HL-60 (cell line): ENCODE results near the gene CSMD2.
"Not testable (repeated sequence)": the region's sequence is repeated elsewhere in the genome, so short reads cannot be mapped to it uniquely, and the experiment has no call there.

Experiments
- DNase-seq, 2 experiments: peaks; one replicate each; pipeline ENCODE4 v3.0.0-alpha.2; 2010 to 2020; ENCODE audit warnings: low read depth in 1 of 2, low spot score in 1 of 2
- H3K27ac ChIP-seq: fragments of 250-450 bp; sonication (Bioruptor Pico); replicated peaks from 2 replicates; pipeline ENCODE4 v1.5.1; 2020; ENCODE audit warnings: mild to moderate bottlenecking, moderate library complexity
- H3K27me3 ChIP-seq: fragments of 250-450 bp; sonication (Bioruptor Pico); 2 replicates; pipeline ENCODE4 v1.5.1; 2021; ENCODE audit warnings: mild to moderate bottlenecking, moderate library complexity; ENCODE audit not compliant: insufficient read depth, poor library complexity, severe bottlenecking
- H3K4me3 ChIP-seq: replicated peaks from 2 replicates; pipeline ENCODE4 v1.5.1; 2011; ENCODE audit warnings: mild to moderate bottlenecking, control low read depth, low read length; ENCODE audit not compliant: insufficient read depth
- GABPA ChIP-seq: IDR thresholded peaks from 2 replicates; pipeline ENCODE4 v1.6.1; 2012; ENCODE audit warnings: low read depth
- POLR2AphosphoS5 ChIP-seq: IDR thresholded peaks from 2 replicates; pipeline ENCODE4 v1.6.1; 2012; ENCODE audit warnings: low read depth
- SPI1 ChIP-seq: IDR thresholded peaks from 2 replicates; pipeline ENCODE4 v1.6.1; 2012; ENCODE audit warnings: low read depth, mild to moderate bottlenecking, borderline replicate concordance
- TF ChIP-seq, protein P1 (sequence below): IDR thresholded peaks from one replicate; pipeline ENCODE4 v1.5.1; 2011; ENCODE audit warnings: low read length, control low read depth, inconsistent platforms; ENCODE audit not compliant: insufficient read depth
- TF ChIP-seq, protein P2 (sequence below): IDR thresholded peaks from 2 replicates; pipeline ENCODE4 v1.6.1; 2012; ENCODE audit warnings: low read depth; ENCODE audit not compliant: insufficient replicate concordance

Gene CSMD2

DNA sequence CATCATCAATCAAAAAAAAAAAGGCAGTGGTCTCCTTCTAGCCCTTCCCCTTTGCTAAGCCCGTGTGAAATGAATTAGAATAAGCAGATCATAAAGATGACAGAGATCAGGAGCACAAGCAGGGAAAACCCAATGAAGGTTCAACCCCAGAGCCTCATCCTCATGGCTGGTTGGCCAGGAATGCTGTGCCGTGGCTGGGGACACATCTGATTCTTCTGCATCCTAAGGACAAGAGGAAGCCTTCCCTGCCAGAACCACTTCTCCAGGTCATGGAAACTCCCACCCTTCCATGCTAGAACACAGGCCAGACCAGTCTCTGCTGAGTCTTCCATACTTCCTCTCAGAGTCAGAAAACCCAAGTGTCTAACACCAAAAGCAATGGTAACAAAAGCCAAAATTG lies 81.1 kb downstream of the CSMD2 start:
- H3K27ac ChIP-seq: no peak overlapping the region
- H3K27me3 ChIP-seq: no peaks in the 10 kb centered on the region
- TF ChIP-seq, protein P1, sequence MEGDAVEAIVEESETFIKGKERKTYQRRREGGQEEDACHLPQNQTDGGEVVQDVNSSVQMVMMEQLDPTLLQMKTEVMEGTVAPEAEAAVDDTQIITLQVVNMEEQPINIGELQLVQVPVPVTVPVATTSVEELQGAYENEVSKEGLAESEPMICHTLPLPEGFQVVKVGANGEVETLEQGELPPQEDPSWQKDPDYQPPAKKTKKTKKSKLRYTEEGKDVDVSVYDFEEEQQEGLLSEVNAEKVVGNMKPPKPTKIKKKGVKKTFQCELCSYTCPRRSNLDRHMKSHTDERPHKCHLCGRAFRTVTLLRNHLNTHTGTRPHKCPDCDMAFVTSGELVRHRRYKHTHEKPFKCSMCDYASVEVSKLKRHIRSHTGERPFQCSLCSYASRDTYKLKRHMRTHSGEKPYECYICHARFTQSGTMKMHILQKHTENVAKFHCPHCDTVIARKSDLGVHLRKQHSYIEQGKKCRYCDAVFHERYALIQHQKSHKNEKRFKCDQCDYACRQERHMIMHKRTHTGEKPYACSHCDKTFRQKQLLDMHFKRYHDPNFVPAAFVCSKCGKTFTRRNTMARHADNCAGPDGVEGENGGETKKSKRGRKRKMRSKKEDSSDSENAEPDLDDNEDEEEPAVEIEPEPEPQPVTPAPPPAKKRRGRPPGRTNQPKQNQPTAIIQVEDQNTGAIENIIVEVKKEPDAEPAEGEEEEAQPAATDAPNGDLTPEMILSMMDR: no peak
- TF ChIP-seq POLR2AphosphoS5: no peak
- TF ChIP-seq GABPA: no peak
- no peak for TF ChIP-seq SPI1
- TF ChIP-seq, protein P2, sequence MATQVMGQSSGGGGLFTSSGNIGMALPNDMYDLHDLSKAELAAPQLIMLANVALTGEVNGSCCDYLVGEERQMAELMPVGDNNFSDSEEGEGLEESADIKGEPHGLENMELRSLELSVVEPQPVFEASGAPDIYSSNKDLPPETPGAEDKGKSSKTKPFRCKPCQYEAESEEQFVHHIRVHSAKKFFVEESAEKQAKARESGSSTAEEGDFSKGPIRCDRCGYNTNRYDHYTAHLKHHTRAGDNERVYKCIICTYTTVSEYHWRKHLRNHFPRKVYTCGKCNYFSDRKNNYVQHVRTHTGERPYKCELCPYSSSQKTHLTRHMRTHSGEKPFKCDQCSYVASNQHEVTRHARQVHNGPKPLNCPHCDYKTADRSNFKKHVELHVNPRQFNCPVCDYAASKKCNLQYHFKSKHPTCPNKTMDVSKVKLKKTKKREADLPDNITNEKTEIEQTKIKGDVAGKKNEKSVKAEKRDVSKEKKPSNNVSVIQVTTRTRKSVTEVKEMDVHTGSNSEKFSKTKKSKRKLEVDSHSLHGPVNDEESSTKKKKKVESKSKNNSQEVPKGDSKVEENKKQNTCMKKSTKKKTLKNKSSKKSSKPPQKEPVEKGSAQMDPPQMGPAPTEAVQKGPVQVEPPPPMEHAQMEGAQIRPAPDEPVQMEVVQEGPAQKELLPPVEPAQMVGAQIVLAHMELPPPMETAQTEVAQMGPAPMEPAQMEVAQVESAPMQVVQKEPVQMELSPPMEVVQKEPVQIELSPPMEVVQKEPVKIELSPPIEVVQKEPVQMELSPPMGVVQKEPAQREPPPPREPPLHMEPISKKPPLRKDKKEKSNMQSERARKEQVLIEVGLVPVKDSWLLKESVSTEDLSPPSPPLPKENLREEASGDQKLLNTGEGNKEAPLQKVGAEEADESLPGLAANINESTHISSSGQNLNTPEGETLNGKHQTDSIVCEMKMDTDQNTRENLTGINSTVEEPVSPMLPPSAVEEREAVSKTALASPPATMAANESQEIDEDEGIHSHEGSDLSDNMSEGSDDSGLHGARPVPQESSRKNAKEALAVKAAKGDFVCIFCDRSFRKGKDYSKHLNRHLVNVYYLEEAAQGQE: no peak
- H3K4me3 ChIP-seq: no peak overlapping the region
- DNase-seq: no peak

DNA sequence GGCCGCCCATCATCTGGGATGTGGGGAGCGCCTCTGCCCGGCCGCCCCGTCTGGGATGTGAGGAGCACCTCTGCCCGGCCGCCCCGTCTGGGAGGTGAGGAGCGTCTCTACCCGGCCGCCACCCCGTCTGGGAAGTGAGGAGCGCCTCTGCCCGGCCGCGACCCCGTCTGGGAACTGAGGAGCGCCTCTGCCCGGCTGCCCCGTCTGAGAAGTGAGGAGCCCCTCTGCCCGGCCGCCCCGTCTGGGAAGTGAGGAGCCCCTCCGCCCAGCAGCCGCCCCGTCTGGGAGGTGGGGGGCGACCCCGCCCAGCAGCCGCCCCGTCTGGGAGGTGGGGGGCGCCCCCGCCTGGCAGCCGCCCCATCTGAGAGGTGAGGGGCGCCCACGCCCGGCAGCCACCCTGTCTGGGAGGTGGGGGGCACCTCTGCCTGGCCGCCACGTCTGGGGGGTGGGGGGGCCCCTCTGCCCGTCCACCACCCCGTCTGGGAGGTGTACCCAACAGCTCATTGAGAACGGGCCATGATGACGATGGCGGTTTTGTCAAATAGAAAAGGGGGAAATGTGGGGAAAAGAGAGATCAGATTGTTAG lies 82.9 kb downstream of the CSMD2 start:
- not testable (repeated sequence) for DNase-seq, H3K27ac ChIP-seq

DNA sequence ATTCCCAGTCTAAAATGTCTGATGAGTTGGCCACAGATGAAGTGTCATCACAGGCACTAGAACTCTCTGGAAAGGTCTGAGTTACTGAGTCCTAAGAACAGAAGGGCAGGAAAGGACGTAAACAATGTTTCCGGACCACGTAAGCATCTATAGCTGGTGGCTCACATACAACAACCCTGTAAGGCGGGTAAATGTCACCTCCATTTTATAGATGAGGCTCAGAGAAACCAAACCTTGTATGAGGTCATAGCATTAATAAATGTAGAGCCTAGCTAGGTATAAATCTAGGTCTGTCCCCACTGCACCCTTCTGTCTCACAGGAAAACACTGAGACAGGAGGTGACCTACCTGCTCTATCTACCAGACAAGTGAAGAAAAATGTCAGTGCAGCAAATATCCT lies 86.6 kb downstream of the CSMD2 start:
- no peaks in the 10 kb centered on the region for H3K27me3 ChIP-seq
- no peak for DNase-seq
- H3K27ac ChIP-seq: no peak overlapping the region
- TF ChIP-seq, protein P2: no peak
- TF ChIP-seq SPI1: no peak
- no peak for TF ChIP-seq POLR2AphosphoS5
- TF ChIP-seq, protein P1: no peak
- TF ChIP-seq GABPA: no peak
- H3K4me3 ChIP-seq: no peak overlapping the region

More for the DNA sequence above, 82.9 kb downstream of the CSMD2 start:
- not testable (repeated sequence) for H3K4me3 ChIP-seq, H3K27me3 ChIP-seq

DNA sequence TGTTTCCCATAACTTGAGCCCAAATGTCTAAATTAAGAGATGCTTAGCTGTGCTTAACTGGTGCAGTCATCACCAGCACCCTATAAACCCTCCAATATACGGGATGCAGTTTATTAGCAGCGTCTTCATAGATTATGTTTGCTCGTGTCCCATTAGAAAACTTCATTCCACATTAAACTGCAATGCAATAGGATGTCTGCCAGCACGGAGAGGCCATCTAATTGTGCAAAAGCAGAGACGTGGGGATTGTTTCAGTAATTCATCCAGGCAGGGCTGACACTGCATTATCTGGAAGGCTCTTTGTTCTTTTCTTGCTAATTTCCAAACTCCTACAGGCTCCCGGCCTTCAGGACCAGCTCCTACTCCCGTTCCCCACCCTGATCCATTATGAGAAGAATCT lies 89.5 kb downstream of the CSMD2 start:
- no peak overlapping the region for H3K27ac ChIP-seq
- H3K4me3 ChIP-seq: no peak overlapping the region

More for the DNA sequence above, 89.5 kb downstream of the CSMD2 start:
- TF ChIP-seq, protein P1: no peak
- no peak for TF ChIP-seq SPI1
- TF ChIP-seq GABPA: no peak
- no peak for TF ChIP-seq POLR2AphosphoS5
- TF ChIP-seq, protein P2: no peak
- H3K27me3 ChIP-seq: no peaks in the 10 kb centered on the region
- no peak for DNase-seq
